ENCODE measurements around the gene ATP5MC2. TPM values are rescaled to one million over a fixed set of nuclear protein-coding genes. Genes with fewer than 3 reads are reported as not detected.

Gene ATP5MC2
- total RNA-seq, 1 experiment from 2014 or later = 304 TPM

GRCh38 chr12:53616950-53617349, 58.9 kb downstream of the ATP5MC2 start:
- Histone ChIP-seq H3K9me3 (ENCODE audit: control insufficient read depth in 1 of 2, insufficient read depth in 1 of 2, low read depth in 1 of 2, low read length in 2 of 2) (no peaks in the 10 kb centered on the region), H3K4me2 (ENCODE audit: low read length) (no peak overlapping the region), H3K27ac (ENCODE audit: low read depth, low read length) (no peak overlapping the region), H4K20me1 (ENCODE audit: insufficient read depth) (peaks cover 4% of the 10 kb centered on the region; the same call in 1 of the 2 replicates), H3K79me2 (ENCODE audit: insufficient read depth, low read length) (peaks cover 52% of the 10 kb centered on the region), H3K9me2 (ENCODE audit: insufficient read depth) (no peaks in the 10 kb centered on the region), H2AFZ (ENCODE audit: low read depth, low read length, poor library complexity, severe bottlenecking) (no peak overlapping the region), H3K9ac (ENCODE audit: low read length) (no peak overlapping the region), H3K4me1 (ENCODE audit: control insufficient read depth in 1 of 2, insufficient read depth in 2 of 2, low read length in 2 of 2) (no peaks in the 10 kb centered on the region), H3K4me3 (replicated peaks in 1 of 2; ENCODE audit: low read depth in 1 of 2, low read length in 2 of 2) (no peak overlapping the region), H3K36me3 (ENCODE audit: control insufficient read depth in 1 of 2, insufficient read depth in 2 of 2, low read length in 2 of 2) (no peaks in the 10 kb centered on the region; a peak in 1 of 4 replicates), H3K27me3 (ENCODE audit: insufficient read depth, low read length) (no peaks in the 10 kb centered on the region)
- DNase-seq (ENCODE audit: low read depth, low spot score) (no peak), ATAC-seq (no peak)
- POLR2A ChIA-PET = no interaction called here
- no TSS peak for BruUV-seq (replicated peaks)
- TF ChIP-seq FOSL1 (IDR thresholded peaks at IDR 0.05; ENCODE audit: low read depth) (no peak), EGR1 (IDR thresholded peaks at IDR 0.05; ENCODE audit: low read depth) (no peak), SIN3A (IDR thresholded peaks at IDR 0.05; ENCODE audit: low read depth) (no peak), POLR2A (IDR thresholded peaks at IDR 0.05; ENCODE audit: borderline replicate concordance, extremely low read depth, insufficient read depth, insufficient read length) (no peak), SP1 (IDR thresholded peaks at IDR 0.05; ENCODE audit: low read depth) (no peak), EZH2 (IDR thresholded peaks at IDR 0.05) (no peak), SRF (IDR thresholded peaks at IDR 0.05; ENCODE audit: low read depth) (no peak), TCF7L2 (IDR thresholded peaks at IDR 0.05; ENCODE audit: borderline replicate concordance, extremely low read depth, insufficient read depth, insufficient read length) (no peak), RAD21 (IDR thresholded peaks at IDR 0.05; ENCODE audit: low read depth) (no peak), CEBPB (IDR thresholded peaks at IDR 0.05; ENCODE audit: low read depth) (no peak), YY1 (IDR thresholded peaks at IDR 0.05; ENCODE audit: extremely low read depth, insufficient replicate concordance, low read depth, low read length) (no peak)
- TF ChIP-seq, protein P1, sequence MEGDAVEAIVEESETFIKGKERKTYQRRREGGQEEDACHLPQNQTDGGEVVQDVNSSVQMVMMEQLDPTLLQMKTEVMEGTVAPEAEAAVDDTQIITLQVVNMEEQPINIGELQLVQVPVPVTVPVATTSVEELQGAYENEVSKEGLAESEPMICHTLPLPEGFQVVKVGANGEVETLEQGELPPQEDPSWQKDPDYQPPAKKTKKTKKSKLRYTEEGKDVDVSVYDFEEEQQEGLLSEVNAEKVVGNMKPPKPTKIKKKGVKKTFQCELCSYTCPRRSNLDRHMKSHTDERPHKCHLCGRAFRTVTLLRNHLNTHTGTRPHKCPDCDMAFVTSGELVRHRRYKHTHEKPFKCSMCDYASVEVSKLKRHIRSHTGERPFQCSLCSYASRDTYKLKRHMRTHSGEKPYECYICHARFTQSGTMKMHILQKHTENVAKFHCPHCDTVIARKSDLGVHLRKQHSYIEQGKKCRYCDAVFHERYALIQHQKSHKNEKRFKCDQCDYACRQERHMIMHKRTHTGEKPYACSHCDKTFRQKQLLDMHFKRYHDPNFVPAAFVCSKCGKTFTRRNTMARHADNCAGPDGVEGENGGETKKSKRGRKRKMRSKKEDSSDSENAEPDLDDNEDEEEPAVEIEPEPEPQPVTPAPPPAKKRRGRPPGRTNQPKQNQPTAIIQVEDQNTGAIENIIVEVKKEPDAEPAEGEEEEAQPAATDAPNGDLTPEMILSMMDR (IDR thresholded peaks at IDR 0.05 in 2 of 3, conservative IDR thresholded peaks at IDR 0.05 in 1 of 3; ENCODE audit: borderline replicate concordance in 1 of 3, insufficient read depth in 1 of 3, low read depth in 2 of 3, low read length in 2 of 3) = no peak
- TF ChIP-seq, protein P2, sequence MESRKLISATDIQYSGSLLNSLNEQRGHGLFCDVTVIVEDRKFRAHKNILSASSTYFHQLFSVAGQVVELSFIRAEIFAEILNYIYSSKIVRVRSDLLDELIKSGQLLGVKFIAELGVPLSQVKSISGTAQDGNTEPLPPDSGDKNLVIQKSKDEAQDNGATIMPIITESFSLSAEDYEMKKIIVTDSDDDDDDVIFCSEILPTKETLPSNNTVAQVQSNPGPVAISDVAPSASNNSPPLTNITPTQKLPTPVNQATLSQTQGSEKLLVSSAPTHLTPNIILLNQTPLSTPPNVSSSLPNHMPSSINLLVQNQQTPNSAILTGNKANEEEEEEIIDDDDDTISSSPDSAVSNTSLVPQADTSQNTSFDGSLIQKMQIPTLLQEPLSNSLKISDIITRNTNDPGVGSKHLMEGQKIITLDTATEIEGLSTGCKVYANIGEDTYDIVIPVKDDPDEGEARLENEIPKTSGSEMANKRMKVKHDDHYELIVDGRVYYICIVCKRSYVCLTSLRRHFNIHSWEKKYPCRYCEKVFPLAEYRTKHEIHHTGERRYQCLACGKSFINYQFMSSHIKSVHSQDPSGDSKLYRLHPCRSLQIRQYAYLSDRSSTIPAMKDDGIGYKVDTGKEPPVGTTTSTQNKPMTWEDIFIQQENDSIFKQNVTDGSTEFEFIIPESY (IDR thresholded peaks at IDR 0.05; ENCODE audit: extremely low read depth, insufficient replicate concordance, low read length) = no peak
- intact Hi-C loops (cut with micrococcal nuclease) = no loop called here
- RAD21 ChIA-PET (ENCODE audit: low non-redundant PET in 1 of 2, low total read pairs in 2 of 2, uncharacterized antibody in 2 of 2, unreplicated experiment in 2 of 2) = no interaction called here
- CTCF ChIA-PET = no interaction called here

Other genes with a start within 250 kb of the ATP5MC2 start
- gene PRR13, start 234.3 kb downstream of the ATP5MC2 start, total RNA-seq (2021; ENCODE audit: unreplicated experiment) = 216 TPM
- gene PCBP2, start 224.0 kb downstream of the ATP5MC2 start, total RNA-seq (2021; ENCODE audit: unreplicated experiment) = 856 TPM
- gene MAP3K12, start 176.6 kb downstream of the ATP5MC2 start, total RNA-seq (2021; ENCODE audit: unreplicated experiment) = 16.3 TPM
- 40.1 TPM for gene TARBP2, start 174.8 kb downstream of the ATP5MC2 start, total RNA-seq (2021; ENCODE audit: unreplicated experiment)
- not detected for gene NPFF, start 168.6 kb downstream of the ATP5MC2 start, total RNA-seq (2021; ENCODE audit: unreplicated experiment)
- gene ATF7, start 49.7 kb downstream of the ATP5MC2 start, total RNA-seq (2021; ENCODE audit: unreplicated experiment) = 24.0 TPM
- 42.6 TPM for gene CALCOCO1, start 51.4 kb upstream of the ATP5MC2 start, total RNA-seq (2021; ENCODE audit: unreplicated experiment)
- not detected for gene CISTR, start 75.9 kb upstream of the ATP5MC2 start, total RNA-seq (2021; ENCODE audit: unreplicated experiment)

Measured in HCT116 (cell line).